ENCODE measurements around the gene SIGLEC11.
"Not testable (repeated sequence)": the region's sequence is repeated elsewhere in the genome, so short reads cannot be mapped to it uniquely, and the experiment has no call there.

SIGLEC11 gene

DNA sequence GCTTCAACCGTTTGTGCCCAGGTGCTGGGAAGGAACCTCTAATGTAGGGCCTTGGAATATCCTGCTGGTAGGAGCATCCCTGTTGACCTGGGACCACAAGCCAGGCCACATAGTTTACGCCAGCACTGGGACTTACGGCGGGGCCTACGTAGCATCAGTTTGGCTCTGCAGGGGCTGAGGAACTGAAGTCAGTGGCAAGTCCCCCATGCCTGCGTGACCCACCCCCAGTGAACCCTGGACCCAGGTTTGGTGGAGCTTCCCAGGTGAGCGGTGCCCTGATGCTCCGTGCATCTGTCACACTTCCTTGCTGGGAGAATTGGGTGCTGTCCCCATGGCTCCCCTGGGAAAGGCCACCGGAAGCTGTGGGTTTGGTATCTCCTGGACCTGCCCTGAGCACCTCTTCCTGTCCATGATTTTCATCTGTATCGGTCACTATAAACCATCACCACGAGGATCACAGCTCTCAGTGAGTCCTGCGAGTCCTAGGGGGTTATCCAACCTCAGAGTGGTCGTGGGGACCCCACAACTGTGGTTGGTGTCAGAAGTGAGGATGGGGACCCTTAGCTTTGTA, 9.9 kb downstream of the SIGLEC11 start:
- DNase-seq (ENCODE audit: low spot score): no peak

GRCh38 chr19:49950590-49950948, 10.4 kb downstream of the SIGLEC11 start:
- no peak for DNase-seq (ENCODE audit: low spot score)

DNA sequence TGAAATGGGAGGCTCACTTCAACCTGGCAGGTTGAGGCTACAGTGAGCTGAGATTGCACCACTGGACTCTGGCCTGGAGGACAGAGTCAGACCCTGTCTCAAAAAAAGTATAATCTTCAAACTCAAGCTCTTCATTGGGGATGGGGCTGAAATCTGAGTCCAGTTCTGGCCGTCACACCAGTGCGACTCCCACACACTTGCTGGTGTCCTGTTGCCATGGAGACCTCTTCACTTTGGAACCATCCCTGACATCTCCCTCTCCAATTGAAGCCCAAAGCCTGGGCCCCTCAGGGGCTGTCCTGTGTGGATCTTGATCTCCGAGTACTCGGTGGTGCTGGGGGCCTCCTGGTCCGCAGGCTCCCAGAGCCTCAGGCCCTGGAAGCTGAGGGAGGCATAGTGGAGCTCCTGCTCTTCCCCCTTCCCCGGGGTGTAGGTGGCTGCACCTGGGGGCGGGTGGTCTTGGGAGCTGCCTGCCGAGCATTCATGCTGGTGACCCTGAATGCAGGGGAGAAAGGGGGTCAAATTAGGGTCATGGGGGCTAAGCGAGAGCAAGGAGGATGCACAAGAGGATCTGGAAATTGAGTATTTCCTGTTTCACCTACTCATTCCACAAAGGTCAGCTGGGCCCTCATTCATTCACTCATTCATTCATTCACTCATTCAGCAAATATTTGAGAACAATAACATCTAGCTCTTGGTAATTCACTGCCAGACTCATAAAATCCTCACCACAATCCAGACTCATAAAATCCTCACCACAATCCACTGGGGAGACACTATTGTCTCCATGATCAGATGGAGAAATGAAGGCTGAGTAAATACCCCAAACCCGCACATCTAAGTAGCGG, 11.0 kb downstream of the SIGLEC11 start:
- no peak for DNase-seq (ENCODE audit: low spot score)

- DNase-seq (ENCODE audit: low spot score): no peak
These were observed 14.6 kb downstream of the SIGLEC11 start for GRCh38 chr19:49946415-49946814.

- DNase-seq (ENCODE audit: low spot score): not testable (repeated sequence)
These were observed 16.4 kb downstream of the SIGLEC11 start for GRCh38 chr19:49944567-49944966.

- DNase-seq (ENCODE audit: low spot score): no peak
These were observed 20.5 kb downstream of the SIGLEC11 start for GRCh38 chr19:49940482-49940791.

GRCh38 chr19:49939721-49940481, 21.1 kb downstream of the SIGLEC11 start:
- DNase-seq (ENCODE audit: low spot score): no peak

GRCh38 chr19:49938662-49939061, 22.3 kb downstream of the SIGLEC11 start:
- DNase-seq (ENCODE audit: low spot score): no peak

DNA sequence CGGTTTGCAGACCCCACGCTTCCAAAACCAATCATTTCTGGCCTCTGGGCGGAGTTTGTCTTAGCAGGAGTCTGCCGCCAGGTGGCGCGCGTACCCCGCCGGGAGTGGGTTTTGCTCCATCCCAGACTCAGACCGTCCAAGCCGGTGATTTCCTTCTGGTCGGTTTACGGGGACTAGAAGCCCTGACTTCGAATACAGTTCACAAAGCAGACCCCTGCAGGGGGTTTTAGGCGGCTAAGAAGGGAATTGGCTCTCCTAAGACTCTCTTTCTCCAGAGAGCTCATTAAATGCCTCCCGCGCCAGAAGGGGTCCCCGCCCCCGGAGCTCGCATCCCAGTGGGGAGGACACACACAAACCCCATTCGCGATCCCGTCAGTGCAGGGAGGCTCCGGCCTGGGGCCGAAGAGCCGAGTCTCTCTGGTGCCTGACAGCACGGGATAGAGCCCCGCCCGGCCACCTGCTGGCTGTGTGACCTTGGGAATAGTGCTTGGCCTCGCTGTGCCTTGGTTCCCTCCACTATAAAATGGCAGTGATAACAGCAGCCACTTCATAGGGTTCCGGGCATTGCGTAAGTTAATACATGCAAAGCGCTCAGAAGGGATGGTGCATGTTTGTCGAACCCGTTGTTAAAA, 23.1 kb downstream of the SIGLEC11 start:
- peak; percentile 72 for DNase-seq (ENCODE audit: low spot score)

DNA sequence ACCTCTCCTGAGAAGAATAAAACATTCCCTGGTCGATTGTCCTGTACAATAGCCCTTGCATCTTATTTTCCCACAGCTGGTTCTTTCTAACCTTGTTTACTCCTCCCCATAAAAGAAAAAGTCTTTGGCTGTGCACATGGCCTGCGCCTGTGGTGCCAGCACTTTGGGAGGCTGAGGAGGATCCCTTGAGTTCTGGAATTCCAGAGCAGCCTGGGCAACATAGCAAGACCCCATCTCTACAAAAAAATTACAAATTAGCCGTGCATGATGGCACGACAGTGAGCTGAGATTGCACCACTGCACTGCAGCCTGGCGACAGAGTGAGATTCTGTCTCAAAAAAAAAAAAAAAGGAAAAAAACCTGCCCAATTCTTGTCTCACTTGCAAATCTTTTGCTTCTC, 24.4 kb downstream of the SIGLEC11 start:
- no peak for DNase-seq (ENCODE audit: low spot score)

DNA sequence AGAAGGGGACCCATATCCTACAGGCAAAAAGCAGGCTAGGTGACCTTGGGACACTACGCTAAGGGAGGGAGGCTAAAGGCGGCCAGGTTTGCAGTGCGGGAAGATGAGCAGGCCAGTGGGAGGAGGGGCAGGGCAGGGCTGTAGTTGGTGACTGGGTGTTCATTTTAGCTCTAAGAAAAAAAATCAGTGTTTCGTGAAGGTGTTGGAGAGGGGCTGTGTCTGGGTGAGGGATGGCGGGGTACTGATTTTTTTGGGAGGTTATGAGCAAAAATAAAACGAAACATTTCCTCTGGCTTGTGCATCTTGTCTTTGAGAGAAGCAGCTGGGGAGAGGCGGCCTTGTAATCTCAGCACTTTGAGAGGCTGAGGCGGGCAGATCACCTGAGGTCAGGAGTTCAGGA, 27.3 kb downstream of the SIGLEC11 start:
- DNase-seq (ENCODE audit: low spot score): no peak

- DNase-seq (ENCODE audit: low spot score): peak; percentile 59
These were observed 28.2 kb downstream of the SIGLEC11 start for GRCh38 chr19:49932731-49933131.

DNA sequence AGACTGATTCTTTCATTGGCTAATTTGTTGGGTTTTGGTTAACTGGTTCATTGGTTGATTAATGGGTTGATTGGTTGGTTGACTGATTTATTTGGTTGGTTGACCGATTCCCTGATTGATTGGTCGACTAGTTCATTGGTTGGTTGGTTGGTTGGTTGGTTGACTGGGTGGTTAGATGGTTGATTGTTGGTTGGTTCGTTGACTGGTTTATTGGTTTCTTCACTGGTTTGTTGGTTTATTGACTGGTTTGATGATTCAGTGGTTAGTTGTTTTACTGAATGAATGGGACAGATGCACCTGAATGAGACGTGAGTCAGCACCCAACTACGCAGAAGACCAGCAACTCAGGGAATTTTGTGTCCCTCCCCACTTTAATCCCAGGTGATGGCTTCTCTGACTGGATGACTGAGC, 28.9 kb downstream of the SIGLEC11 start:
- DNase-seq (ENCODE audit: low spot score): no peak

DNA sequence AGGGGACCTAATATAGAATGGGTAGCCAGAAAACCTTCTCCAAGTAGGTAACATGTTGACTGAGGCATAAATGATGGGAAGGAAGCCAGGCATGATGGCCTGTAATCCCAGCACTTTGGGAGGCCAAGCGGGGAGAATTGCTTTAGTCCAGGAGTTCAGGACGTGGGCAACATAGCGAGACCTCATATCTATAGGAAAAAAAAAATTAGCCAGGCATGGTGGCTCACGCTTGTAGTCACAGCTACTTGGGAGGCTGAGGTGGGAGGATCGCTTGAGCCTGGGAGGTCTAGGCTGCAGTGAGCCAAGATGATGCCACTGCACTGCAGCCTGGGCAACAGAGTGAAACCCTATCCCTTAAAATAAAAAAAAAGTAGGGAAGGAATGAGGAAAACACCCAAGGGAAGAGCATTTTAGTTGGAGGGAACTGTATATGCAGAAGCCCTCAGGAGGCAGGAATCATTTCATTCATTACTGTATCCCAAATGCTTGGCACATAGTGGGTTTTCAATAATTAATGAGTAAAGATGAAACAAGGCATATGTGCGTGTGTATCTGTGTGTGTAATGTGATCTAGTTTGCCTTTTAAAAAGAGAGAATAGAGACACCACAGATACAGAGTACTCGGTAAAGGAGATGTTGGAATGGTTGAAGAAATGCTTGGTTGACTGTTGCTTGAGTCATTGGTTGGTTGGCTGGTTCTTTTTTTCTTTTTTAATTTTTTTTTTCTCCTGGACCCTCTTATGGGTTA, 29.5 kb downstream of the SIGLEC11 start:
- no peak for DNase-seq (ENCODE audit: low spot score)

DNA sequence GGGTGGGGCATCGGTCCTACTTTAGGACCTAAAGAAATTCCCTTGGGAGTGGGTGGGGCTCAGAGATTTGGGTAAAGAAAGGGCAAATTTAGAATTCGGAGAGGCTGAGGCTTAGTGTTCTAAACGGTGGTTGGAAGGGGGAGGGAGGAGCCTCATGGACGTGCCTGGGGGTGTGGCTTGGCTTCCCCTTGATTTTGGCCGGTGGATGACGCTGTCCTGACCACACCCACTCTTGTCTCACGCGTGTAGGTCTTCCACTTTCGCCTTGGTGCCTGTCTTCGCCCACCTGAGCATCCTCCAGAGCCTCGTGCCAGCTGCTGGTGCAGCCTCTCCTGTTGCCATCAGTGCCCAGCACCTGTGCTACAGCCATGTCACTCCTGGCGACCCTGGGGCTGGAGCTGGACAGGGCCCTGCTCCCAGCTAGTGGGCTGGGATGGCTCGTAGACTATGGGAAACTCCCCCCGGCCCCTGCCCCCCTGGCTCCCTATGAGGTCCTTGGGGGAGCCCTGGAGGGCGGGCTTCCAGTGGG, 30.4 kb downstream of the SIGLEC11 start:
- no peak for DNase-seq (ENCODE audit: low spot score)

DNA sequence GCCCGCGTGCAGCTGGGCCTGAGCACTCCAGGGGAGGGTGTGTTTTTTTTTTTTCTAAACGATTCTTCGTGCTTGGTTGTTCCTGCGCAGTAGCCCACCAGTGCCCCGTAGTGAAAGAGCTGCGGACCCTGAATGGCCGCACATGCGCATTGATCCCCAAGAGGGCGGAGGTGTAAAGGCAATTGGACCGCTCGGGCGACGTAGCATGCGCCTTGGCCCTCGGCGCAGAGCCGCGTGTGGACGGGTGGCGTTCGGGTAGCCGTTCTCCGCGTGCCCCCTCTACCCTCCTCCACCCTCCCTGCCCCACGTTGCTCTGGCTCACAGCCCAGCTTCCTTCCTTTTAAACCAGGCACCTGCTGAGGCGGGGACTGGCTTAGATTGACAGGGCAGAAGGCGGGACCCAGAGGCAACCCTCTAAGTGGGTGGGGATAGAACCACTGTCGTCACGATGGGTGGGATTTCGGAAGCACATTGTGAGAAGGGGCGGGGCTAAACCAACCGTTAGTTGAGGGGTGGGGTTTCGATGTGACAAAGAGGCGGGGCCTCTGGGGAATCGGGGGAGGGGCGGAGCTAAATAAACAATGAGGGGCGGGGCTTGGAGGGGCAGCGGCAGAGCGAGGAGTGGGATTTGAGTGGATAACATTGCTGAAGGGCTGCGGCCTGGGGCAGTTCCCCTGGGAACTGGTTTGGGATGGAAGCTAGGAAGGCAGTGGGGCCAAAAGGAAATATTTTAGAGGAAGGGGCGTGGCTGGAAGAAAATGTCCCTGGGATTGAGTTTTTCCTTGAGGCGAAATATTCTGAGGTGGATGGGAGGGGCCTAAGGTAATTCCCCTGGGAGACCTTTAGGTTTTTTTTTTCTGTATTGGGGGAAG, 31.1 kb downstream of the SIGLEC11 start:
- peak; percentile 94 for DNase-seq (ENCODE audit: low spot score)

- DNase-seq (ENCODE audit: low spot score): peak; percentile 88
These were observed 31.8 kb downstream of the SIGLEC11 start, which contains the start of the genes ATF5 and NUP62 for GRCh38 chr19:49929121-49929610. Gene ATF5, plus strand, starts transcription at chr19:49929205. Its CDS starts 1,646 bp downstream, at chr19:49930851. Gene NUP62, minus strand, starts transcription at chr19:49929504. Its CDS starts 19,697 bp downstream, at chr19:49909807.

DNA sequence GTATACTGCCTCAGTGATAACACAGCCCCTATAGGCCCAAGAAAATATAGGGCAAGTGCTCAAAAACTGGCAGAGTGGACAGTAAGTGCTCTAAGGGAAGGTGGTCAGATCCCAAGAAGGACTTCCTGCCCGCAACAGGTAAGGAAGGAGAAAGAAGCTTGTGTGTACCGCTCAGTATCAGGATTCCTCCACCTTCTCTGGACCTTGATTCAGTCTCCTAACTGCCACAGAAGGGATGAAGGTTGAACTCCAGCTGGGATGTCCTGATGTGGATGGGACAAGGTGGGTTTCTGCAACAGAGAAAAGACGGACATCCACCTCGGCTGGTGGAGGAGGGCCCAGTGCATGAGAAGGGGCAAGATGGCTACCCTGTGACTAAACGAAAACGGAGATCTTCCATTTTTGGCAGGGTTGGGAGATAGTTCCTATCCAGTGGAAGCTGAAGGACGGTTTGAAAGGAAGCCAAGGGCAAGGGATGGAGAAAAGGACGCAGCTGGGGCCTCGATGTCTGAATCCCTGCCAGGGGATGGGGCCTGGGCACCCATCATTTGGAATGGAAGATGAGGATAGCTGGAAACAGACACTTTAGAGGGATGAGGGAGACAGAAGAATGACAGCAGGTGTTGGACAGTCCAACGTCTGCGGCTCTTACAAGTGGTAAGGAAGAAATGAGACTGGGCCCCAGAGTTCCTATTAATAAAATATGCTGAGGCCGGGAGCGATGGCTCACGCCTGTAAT, 33.3 kb downstream of the SIGLEC11 start:
- DNase-seq (ENCODE audit: low spot score): no peak

GRCh38 chr19:49926515-49926914, 34.5 kb downstream of the SIGLEC11 start:
- no peak for DNase-seq (ENCODE audit: low spot score)

- DNase-seq (ENCODE audit: low spot score): no peak
These were observed 35.5 kb downstream of the SIGLEC11 start for GRCh38 chr19:49925486-49925885.

Data from CD4-positive, alpha-beta T cell treated with Interleukin-6 at 100 ng/mL for 8 hours (primary cell).